GM21825 (cell line): ENCODE measurements around the gene CTNND2.
"Not testable (repeated sequence)": the region's sequence is repeated elsewhere in the genome, so short reads cannot be mapped to it uniquely, and the experiment has no call there.

Source experiments
- ATAC-seq: cut with Tn5 transposase; IDR thresholded peaks from one replicate; pipeline ENCODE4 v1.9.1; 2021; ENCODE audit warnings: mild to moderate bottlenecking, moderate library complexity; ENCODE audit not compliant: unreplicated experiment

Gene CTNND2

DNA sequence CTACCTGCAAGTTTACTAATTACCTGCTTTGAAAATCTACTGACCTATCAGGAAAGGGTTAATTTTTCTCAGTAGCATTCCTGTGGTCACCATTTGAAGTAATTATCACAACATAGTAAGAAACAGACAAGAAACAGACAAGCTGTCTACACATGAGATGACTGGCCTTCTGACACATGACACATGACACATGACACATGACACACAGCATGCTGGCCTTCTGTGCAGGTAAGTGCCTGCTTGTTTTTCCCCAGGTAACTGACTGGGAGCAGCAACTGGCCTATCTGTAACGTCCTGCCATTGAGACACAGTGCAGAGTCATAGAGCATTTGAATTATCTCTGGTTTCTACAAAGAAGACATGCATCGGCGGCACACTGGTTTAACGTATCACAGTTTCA, 222.4 kb downstream of the CTNND2 start:
- ATAC-seq = no peak

DNA sequence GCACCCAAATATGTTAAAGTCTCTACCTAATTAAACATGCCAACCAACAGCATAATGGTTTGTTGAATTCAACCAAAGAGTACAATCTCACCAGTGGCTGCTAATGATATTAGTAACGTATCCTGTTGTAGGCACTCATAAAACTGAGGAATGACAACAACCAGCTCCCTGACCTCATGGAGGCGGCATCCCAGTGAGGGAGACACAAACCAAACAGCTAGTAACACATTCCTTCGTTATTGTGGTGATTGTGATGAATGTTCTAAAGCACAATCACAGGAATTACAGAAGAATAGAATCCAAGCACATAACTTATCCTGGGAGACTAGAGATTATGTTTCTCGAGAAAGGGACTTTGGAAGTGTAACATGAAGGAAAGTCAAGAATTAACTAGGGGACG, 224.6 kb downstream of the CTNND2 start:
- ATAC-seq = no peak

DNA sequence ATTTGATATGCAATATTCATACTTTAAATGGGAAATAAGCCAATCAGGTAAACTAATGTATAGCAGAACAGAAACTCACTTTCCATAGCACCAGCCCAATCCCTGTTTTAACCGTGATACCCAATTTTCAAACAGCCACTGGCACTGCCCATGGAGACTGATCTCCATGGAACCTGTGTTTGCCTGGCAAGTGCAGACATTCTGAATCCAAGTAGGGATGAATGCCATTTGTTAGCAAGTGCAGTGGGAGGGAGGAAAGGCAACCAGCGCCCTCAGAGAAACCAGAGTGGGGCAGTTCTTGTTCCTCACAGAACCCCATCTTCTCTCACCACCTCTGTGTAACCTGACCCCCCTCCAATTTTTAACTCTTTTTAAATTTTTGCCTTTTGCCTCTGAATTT, 229.1 kb downstream of the CTNND2 start:
- no peak for ATAC-seq

DNA sequence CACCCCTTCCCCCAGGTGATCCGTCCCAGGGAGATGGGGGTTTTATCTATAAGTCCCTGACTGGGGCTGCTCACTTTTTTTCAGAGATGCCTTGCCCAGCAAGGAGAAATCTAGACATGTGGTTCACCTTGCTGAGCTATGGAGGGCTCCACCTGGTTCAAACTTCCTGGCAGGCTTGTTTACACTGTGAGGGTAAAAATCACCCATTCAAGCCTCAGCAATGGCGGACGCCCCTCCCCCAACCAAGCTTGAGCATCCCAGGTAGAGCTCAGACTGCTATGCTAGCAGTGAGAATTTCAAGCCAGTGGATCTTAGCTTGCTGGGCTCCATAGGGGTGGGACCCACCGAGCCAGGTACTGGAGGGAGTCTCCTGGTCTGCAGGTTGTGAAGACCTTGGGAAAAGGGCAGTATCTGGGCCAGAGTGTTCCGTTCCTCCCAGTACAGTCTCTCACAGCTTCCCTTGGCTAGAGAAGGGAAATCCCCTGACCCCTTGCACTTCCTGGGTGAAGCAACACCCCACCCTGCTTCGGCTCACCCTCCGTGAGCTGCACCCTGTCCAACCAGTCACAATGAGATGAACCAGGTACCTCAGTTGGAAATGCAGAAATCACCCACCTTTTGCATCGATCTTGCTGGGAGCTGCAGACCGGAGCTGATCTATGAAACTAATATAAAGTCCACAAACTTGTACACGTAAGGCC, 231.7 kb downstream of the CTNND2 start:
- no peak for ATAC-seq

DNA sequence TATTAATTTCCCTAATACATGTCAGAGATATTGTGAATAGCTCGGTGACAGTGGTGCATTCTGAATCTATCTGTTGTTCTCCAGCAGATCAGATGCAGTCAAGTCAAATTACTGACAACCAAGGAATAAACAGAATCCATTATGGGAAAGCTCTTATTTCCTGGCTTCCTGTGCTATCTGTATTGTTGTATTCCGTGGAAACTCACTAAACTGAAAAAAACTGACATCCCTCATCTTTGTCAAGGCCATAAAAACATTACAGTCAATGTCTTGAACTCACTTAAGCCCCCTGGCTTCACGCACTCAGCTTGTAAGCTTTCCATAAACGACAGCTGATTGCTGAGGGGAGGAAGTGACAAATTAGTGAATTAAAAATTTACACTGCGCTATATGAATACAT, 245.9 kb downstream of the CTNND2 start:
- ATAC-seq = no peak

DNA sequence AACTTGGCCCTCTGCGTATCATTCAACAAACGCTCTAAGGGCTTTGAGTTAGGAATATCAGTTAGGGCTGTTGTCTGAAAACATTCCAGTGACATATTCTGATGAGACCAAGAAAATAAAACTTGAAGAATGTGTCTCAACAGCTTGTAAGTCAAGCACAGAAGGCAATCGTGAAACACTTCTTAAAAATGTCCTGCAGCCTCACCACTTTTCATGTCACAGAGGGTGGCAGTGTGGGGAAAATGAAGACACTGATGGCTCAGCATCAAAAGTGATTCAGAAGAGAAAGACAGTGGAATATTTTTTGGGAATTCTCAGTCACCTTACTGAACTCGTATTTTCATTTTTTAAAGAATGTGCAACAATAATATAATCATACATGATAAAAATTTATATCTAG, 247.3 kb downstream of the CTNND2 start:
- ATAC-seq = no peak

DNA sequence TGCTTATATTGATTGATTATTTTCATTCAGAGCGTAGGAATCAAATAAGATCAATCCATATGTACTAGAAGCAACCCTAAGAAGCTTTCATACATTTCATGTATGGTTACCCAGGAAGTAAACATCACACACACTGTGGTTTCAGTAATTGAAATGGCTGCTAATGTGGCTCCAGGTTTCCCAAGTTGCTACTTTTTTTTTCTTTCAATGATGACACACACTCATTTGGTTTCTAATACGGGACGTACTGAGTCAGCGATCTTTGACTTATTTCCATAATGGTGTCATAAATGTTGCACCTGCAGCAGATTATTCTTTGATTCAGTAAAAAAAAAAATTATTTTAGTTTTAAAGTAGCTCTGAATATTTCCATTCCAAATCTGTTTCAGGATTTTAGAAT, 248.6 kb downstream of the CTNND2 start:
- ATAC-seq = no peak

DNA sequence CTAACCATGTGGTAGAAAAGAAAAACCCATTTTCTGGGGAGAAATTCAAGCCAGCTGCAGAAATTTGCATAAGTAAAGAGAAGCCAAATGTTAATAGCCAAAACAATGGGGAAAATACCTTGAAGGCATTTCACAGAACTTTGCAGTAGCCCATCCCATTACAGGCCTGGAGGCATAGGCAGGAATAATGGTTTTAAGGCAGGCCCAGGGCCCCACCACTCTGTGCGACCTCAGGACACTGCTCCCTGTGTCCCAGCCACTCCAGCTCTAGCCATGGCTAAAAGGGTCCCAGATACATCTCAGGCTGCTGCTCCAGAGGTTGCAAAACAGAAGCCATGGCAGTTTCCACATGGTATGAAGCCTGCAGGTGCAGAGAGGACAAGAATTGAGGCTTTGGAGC, 253.3 kb downstream of the CTNND2 start:
- no peak for ATAC-seq

DNA sequence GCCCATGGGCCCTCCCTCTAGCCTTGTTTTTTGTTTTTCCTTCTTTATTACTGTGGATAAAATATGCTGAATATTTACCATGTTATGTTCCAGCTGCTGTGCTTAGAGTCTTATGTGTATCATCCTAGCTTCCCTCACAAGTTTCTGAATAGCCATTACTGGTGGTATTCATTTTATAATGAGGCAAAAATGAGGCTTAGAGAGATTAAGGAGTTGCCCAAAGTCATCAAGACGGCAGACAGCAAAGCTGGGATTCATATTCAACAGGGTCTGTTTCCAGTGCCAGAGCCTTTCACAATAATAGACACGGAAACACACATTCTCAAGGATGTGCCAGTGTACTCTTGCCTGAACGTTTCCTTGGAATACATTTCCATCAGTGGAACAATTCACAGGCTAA, 258.1 kb downstream of the CTNND2 start:
- no peak for ATAC-seq

DNA sequence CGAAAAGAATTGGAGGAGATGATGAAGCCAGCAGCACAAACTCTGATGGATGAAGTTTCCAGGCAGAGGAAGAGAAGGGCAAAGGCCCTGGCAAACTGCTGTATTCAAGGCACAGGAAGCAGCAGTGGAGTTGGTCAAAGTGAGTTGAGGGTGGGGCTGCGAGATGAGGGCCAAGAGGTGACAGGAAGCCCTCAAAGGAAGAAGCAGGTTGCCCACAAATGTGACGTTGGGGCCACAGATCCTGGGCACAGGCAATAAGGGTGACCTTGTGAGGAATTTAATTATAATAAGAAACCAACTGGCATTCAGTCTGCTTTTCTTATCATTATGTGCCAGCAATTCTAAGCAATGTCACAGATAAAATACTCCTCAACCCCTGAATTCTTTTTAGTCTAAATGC, 261.8 kb downstream of the CTNND2 start:
- ATAC-seq = no peak

DNA sequence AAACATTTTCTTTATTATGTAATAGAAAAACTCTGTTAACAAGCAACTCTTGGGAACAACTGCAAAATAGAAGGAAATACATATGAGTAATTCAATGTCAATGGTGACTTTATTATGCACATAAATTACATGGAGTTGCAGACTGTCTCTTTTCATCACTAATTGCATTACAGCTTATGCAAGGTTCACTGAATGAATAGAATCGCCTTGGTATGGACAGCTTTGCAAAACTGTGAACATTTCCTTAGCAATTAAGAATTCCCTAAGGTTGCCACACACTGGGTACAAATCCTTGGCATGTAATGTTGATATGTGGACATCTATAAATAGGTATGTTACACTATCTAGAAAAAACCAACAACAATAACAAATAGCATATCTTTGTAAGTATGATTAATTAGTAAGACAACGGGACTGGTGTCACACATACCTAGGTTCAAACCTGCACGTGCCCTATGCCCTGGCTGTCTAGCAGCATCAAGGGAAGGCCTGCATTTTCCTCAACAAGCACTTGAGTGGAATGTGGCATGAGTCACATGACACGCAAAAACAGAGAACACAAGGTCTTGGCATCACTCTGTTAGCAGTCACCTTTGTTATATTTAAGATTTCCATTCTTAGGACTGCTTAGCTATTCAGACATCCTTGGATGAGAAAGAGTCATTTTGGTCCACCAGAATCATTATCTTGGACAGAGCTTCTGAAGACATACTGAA, 263.9 kb downstream of the CTNND2 start:
- no peak for ATAC-seq

DNA sequence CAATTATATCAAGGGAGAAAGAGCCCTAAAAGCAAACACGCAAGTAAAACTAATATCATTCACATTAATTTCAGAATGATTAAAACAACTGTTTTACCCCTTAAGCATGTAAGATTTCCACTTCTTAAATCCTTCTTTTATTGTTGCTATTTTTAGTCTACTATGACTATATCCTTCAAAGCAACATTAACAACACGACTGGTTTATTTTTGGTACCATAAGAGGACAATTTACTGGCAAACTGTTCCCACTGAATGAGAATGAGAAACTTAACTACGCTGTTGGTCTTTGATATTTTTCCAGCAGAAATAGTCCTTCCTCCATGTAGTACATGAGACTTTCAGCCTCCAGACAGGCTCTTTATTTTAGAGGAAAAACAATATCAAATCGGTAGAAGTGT, 281.5 kb downstream of the CTNND2 start:
- ATAC-seq = no peak

DNA sequence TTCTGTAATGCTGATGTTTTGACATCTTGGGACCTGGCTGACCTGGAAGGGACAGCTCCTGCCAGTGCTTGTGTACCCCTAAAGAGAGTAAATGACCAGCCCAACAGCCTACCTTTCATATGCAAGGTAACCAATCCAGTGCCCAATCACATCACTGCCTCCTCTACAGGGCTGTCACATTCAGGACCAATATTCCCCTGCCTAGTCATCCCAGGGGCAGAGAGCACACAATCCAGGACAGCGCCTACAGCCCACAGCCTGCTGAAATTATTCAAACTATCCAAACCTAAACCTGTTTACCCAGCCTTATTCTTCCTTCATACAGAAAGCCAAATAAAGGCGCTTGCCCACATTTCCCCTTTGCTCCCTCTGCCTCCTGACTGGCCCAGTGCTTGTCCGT, 284.1 kb downstream of the CTNND2 start:
- no peak for ATAC-seq

DNA sequence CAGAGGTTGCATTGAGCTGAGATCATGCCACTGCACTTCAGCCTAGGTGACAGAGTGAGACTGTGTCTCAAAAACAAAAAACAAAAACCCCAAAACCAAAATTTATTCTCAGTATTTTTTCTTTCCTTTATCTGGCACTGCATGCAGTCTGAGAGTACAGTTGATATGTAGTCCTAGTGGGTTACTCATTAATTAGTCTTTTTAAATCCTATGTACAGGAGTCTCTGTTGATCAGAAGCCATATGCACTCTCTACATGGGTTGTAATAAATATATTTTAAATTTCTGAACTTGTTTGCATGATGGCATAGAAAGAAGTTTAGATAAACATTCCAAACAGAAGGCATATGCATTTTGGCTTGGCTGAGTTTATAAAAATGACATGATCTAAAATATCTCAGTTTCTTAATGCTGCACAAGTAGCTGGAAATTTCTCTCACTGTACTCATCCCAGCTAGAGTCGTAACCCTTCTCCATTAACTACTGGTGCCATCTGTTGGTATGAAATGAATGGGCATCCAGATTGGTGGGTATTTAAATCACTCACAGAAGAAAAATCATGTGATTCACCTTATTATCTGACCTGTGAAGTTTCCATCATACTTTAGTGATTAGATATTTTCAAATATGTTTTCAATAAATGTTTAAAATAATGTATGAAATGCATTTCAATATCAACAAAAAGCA, 284.8 kb downstream of the CTNND2 start:
- ATAC-seq = no peak

DNA sequence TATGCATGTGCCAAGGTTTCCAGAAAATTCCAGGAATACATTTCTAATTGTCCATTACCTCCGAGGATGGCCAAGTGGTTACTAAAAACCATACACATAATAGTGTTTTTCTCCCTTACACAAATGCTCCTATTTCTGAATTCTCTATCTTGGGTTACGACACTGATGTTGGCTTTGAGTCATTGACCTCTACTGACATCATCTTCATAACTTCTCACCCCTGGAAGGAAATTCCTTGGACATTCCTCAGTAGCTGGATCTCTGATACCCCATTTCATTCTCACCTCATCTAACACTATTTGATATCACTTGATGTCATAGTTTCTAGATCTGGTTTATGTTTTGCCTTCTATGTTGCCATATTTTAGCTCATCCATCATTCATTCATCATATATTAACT, 287.2 kb downstream of the CTNND2 start:
- no peak for ATAC-seq

DNA sequence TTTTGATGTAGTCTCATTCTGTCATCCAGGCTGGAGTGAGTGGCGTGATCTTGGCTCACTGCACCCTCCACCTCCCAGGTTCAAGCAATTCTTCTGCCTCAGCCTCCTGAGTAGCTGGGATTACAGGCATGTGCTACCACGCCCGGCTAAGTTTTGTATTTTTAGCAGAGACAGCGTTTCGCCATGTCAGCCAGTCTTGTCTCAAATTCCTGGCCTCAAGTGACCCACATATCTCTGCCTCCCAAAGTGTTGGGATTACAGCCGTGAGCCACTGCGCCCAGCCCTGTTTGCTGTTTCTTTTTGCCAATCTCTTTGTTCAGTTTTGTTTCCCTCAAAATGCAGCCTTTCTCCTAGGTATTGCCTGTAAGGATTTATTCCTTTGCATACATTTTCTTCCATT, 287.6 kb downstream of the CTNND2 start:
- not testable (repeated sequence) for ATAC-seq

DNA sequence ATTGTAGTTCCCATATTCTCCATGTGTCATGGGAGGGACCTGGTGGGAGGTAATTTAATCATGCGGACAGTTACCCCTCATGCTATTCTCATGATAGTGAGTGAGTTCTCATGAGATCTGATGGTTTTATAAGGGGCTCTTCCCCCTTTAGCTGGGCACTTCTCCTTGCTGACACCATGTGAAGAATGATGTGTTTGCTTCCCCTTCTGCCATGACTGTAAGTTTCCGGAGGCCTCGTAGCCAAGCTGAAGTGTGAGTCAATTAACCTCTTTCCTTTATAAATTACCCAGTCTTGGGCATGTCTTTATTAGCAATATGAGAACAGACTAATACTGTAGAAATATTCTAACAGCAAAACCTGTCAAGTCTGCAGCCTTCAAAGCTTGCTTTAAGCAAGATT, 293.2 kb downstream of the CTNND2 start:
- no peak for ATAC-seq

DNA sequence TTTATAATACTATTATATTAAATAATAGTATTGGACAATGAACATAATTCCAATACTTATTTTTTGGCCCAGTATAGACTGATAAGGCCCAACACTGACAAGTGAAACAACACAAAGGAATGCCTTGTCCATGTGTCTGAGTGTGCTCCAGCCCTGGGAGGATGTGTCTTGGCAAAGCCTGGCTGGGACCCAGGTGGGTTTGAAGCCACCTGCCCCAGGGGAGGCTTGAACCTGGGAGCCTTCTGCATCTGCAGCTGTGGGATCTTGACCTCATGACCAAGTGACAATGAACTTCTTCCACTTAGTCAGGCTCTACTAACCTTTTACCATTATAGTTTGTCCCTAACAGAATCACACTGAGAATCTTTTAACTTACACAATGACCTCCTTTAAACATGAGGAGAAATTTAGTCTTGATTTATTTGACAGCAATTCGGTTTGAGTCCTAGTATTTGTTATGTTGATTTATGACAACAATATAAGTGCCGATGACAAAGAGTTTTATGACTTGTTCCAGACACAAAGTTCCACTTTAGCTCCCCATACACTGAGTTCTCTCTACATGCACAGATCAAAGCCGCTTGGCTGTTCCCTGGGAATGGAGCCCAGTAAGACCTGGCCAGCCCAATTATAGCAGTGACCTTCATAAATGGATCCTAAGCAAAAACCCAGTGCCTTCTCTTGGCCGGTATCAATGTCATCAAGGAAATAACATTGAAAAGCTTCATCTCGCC, 294.5 kb downstream of the CTNND2 start:
- ATAC-seq = no peak

DNA sequence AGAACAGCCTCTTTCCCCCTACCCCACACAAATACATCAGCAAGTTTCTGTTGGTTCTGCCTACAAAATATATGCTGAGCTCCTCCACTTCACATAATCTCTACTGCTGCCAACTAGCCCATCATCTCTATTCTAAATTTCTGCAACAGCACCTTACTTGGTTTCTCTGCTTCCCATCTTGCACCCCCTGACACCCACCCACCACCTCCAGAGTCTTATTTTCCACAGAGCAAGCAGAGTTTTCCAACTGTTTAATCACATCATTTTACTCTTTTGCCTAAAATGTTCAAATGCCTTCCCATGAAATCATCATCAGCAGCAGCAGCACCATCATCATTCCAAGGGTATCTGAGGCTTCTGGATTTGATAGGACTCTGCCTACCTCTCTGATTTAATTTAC, 295.7 kb downstream of the CTNND2 start:
- no peak for ATAC-seq

DNA sequence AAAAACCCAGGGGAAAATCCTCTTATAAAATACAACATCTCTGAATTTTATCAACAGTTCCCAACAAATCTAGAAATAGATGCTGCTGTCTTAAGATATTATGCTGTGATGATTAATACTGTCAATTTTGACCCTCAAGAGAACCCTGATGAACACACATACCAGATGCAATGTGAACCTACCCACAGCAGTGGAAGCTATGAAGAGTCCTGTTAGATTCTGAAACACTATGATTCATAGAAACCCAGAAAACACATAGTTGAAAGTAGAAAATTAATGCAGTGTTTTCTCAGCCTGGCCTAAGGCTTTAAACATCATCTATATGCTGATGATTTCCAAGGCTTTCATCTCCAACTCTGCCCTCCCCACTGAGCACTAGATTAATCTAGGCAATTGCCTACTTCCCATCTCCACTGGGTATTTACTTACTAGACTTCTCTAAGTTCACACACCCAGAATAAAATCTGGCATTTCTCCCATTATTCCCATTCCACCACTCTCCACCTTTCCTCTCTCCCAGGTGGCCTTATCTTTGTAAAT, 296.2 kb downstream of the CTNND2 start:
- no peak for ATAC-seq

DNA sequence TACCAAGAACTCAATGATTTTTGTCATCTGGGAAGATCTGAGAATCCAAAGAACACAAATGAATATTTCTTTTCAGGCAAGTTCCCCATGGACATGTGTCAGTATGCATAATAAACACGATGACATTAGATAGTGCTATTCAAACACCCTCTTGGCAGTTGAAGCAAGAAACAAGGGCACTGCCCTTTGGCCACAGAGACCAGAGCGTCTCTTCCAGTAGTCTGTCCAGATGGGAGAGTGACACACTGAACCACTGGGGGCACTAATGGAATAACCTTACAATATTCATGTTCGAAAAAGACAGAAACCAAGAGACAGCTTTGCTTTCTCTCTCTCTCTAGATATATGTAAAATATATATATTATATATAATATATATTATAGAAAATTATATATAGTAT, 301.9 kb downstream of the CTNND2 start:
- ATAC-seq = no peak
